Suprapubic skin (tissue), 4 donors: Measurements from ENCODE around the gene BOLL. TPM values are rescaled to one million over a fixed set of nuclear protein-coding genes. Genes with fewer than 3 reads are reported as not detected.
A peak's percentile ranks its signal among the peaks of the same experiment; 100 is the strongest.

Source experiments
- DNase-seq, 2 donors: peaks; one replicate each; pipeline ENCODE4 v3.0.0-alpha.2; 2019; ENCODE audit warnings: low spot score in 2 of 2
- H3K27ac ChIP-seq: fragments of 200-600 bp; sonication (generic); one replicate; pipeline ENCODE4 v1.5.1; 2019
- H3K27me3 ChIP-seq: fragments of 200-600 bp; sonication (generic); one replicate; pipeline ENCODE4 v1.5.1; 2019
- H3K36me3 ChIP-seq: fragments of 200-600 bp; sonication (generic); one replicate; pipeline ENCODE4 v1.5.1; 2019
- H3K4me1 ChIP-seq: fragments of 200-600 bp; sonication (generic); one replicate; pipeline ENCODE4 v1.5.1; 2019
- H3K4me3 ChIP-seq: fragments of 200-600 bp; sonication (generic); one replicate; pipeline ENCODE4 v1.5.1; 2019; ENCODE audit warnings: mild to moderate bottlenecking
- H3K9me3 ChIP-seq: fragments of 200-600 bp; sonication (generic); one replicate; pipeline ENCODE4 v1.5.1; 2019
- CTCF ChIP-seq, 2 donors: fragments of 200-600 bp in 1 of 2; fragments of 450-650 bp in 1 of 2; sonication (generic) in 1 of 2; IDR thresholded peaks; one replicate each; pipeline ENCODE4 v1.5.1; 2016 to 2019; ENCODE audit warnings: antibody characterized with exemption in 2 of 2, mild to moderate bottlenecking in 1 of 2, moderate library complexity in 1 of 2
- EP300 ChIP-seq: sonication (generic); formaldehyde crosslinking; IDR thresholded peaks from one replicate; pipeline ENCODE4 v1.6.1; 2017; ENCODE audit warnings: antibody characterized with exemption
- POLR2A ChIP-seq, 2 donors: fragments of 450-650 bp; IDR thresholded peaks; one replicate each; pipeline ENCODE4 v1.6.1; 2017; ENCODE audit warnings: antibody characterized with exemption in 2 of 2, mild to moderate bottlenecking in 2 of 2, moderate library complexity in 2 of 2
- POLR2AphosphoS5 ChIP-seq, 3 donors: sonication (generic); formaldehyde crosslinking; IDR thresholded peaks; one replicate each; pipeline ENCODE4 v1.6.1; 2017; ENCODE audit warnings: antibody characterized with exemption in 3 of 3
- WGBS: methylation state at CpG from one replicate; pipeline ENCODE4 v1.1.5; 2018; 5-methylcytosine and 5-hydroxymethylcytosine counted together
- total RNA-seq, 4 donors: library from RNA; depleted of rRNA; stranded (reverse); fragments of >200 nt; gene quantifications; one replicate each; pipeline ENCODE4 v1.1.0, GENCODE V29; 2016

Gene BOLL
- total RNA-seq, 4 donors from 2014 or later, result not detected

GRCh38 chr2:197809064-197809463, 23.9 kb upstream of the BOLL start:
- no peaks in the 10 kb centered on the region for H3K27me3 ChIP-seq
- TF ChIP-seq POLR2AphosphoS5 (IDR thresholded peaks at IDR 0.05) (no peak), POLR2A (IDR thresholded peaks at IDR 0.05) (no peak)
- 91% methylated on average over 5 of the region's 5 CpGs for WGBS

GRCh38 chr2:197805715-197806633, 20.9 kb upstream of the BOLL start:
- 41% methylated on average over 11 of the region's 11 CpGs for WGBS
- no peak for DNase-seq

More at GRCh38 chr2:197809064-197809463, 23.9 kb upstream of the BOLL start:
- Histone ChIP-seq H3K36me3 (no peaks in the 10 kb centered on the region), H3K27ac (no peak overlapping the region), H3K9me3 (no peaks in the 10 kb centered on the region), H3K4me3 (no peak overlapping the region), H3K4me1 (peaks cover 24% of the 10 kb centered on the region)
- no peak for DNase-seq

GRCh38 chr2:197804758-197805714, 19.9 kb upstream of the BOLL start:
- Histone ChIP-seq H3K9me3 (no peaks in the 10 kb centered on the region), H3K27me3 (no peaks in the 10 kb centered on the region), H3K4me1 (peaks cover 34% of the 10 kb centered on the region), H3K36me3 (no peaks in the 10 kb centered on the region), H3K4me3 (peak overlapping the region; percentile 96), H3K27ac (peak overlapping the region; percentile 27)
- peak; percentile 77 to 78 for DNase-seq
- WGBS, result under 1% methylated on average over 42 of the region's 92 CpGs
- no peak for TF ChIP-seq POLR2AphosphoS5 (IDR thresholded peaks at IDR 0.05)
- no peak for TF ChIP-seq CTCF (IDR thresholded peaks at IDR 0.05)
- TF ChIP-seq EP300, result no peak
- no peak for TF ChIP-seq POLR2A (IDR thresholded peaks at IDR 0.05)

More at GRCh38 chr2:197805715-197806633, 20.9 kb upstream of the BOLL start:
- TF ChIP-seq CTCF (IDR thresholded peaks at IDR 0.05) (no peak), POLR2AphosphoS5 (IDR thresholded peaks at IDR 0.05) (no peak), POLR2A (IDR thresholded peaks at IDR 0.05) (no peak), EP300 (no peak)
- H3K9me3 ChIP-seq, result no peaks in the 10 kb centered on the region
- H3K36me3 ChIP-seq, result no peaks in the 10 kb centered on the region
- peaks cover 34% of the 10 kb centered on the region for H3K4me1 ChIP-seq
- no peak overlapping the region for H3K27ac ChIP-seq
- no peaks in the 10 kb centered on the region for H3K27me3 ChIP-seq
- peak overlapping the region; percentile 96 for H3K4me3 ChIP-seq

- H3K27ac ChIP-seq, result peak within 1 kb of the TSS; percentile 27
- TF ChIP-seq POLR2AphosphoS5 (IDR thresholded peaks at IDR 0.05) (peak in 1 of 3 donors; percentile 7), POLR2A (IDR thresholded peaks at IDR 0.05) (no peak)
- peaks cover 2% of the 10 kb centered on the region for H3K27me3 ChIP-seq
- H3K4me1 ChIP-seq, result peaks cover 34% of the 10 kb centered on the region
- WGBS, result under 1% methylated on average over 27 of the region's 50 CpGs
- H3K9me3 ChIP-seq, result no peaks in the 10 kb centered on the region
- no peaks in the 10 kb centered on the region for H3K36me3 ChIP-seq
- DNase-seq, result peak; percentile 93 to 94
- H3K4me3 ChIP-seq, result peak within 1 kb of the TSS; percentile 96
These were observed 19.1 kb upstream of the BOLL start, which contains the start of gene PLCL1 for GRCh38 chr2:197804049-197804757. Gene PLCL1 (plus strand): TSS chr2:197804593.

- Histone ChIP-seq H3K9me3 (no peaks in the 10 kb centered on the region), H3K27me3 (peaks cover 2% of the 10 kb centered on the region), H3K4me1 (peaks cover 34% of the 10 kb centered on the region), H3K36me3 (no peaks in the 10 kb centered on the region), H3K4me3 (peak overlapping the region; percentile 96), H3K27ac (no peak overlapping the region)
- 20% methylated on average over 2 of the region's 2 CpGs for WGBS
- no peak for DNase-seq
- TF ChIP-seq POLR2AphosphoS5 (IDR thresholded peaks at IDR 0.05), result no peak
- TF ChIP-seq POLR2A (IDR thresholded peaks at IDR 0.05), result no peak
- peak; percentile 55 to 61 for TF ChIP-seq CTCF (IDR thresholded peaks at IDR 0.05)
- TF ChIP-seq EP300, result no peak
These were observed 17.9 kb upstream of the BOLL start for GRCh38 chr2:197803033-197803444.
